SH-SY5Y (cell line): Measurements from ENCODE around the gene LNX1.

ENCODE experiments used
- GATA2 ChIP-seq: IDR thresholded peaks from 2 replicates; pipeline ENCODE4 v1.6.1; 2011; ENCODE audit warnings: mild to moderate bottlenecking, low read depth, low read length
- GATA3 ChIP-seq: IDR thresholded peaks from 2 replicates; pipeline ENCODE4 v1.6.1; 2011; ENCODE audit warnings: low read depth, mild to moderate bottlenecking, low read length, moderate library complexity

DNA sequence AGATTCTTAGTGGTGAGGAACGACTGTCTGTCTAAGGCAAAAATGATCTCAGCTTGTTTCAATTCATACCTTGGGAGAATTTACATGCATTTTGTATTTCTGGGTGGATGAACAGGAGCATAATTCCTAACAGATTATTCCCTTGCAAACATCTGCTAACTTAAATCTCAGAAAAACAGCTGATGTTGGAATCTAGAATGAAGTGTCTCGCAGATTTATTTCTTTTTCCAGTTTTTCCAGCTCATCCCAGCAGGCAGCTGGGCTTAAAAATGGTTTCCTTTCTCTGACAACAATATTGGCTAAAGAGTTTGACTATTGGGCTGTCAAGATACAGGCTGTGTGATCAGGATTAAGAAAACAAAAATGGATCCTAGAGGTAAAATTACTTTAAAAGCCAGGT, 1.1 kb downstream of the LNX1 start:
- TF ChIP-seq GATA2: no peak
- no peak for TF ChIP-seq GATA3
